Fibroblast of mammary gland (primary cell): ENCODE results near the gene PLVAP.

Source experiments
- DNase-seq: peaks from one replicate; pipeline ENCODE4 v3.0.0-alpha.2; 2010; ENCODE audit warnings: low read depth
- H3K4me3 ChIP-seq: 2 replicates; pipeline ENCODE4 v1.5.1; 2011; ENCODE audit warnings: low read depth, mild to moderate bottlenecking, low read length, moderate library complexity; ENCODE audit not compliant: control insufficient read depth
- CTCF ChIP-seq: conservative IDR thresholded peaks from 2 replicates; pipeline ENCODE4 v1.5.1; 2011; ENCODE audit warnings: low read depth, low read length, inconsistent platforms; ENCODE audit not compliant: control insufficient read depth, insufficient read depth

Gene PLVAP

GRCh38 chr19:17419154-17419620 is 42.0 kb upstream of the PLVAP start:
- peak overlapping the region; percentile 63 for H3K4me3 ChIP-seq
- TF ChIP-seq CTCF, result no peak
- DNase-seq, result no peak

- no peak for DNase-seq
- no peak for TF ChIP-seq CTCF
- H3K4me3 ChIP-seq, result no peak overlapping the region
These were observed 41.6 kb upstream of the PLVAP start for GRCh38 chr19:17418710-17419109.

- no peak for TF ChIP-seq CTCF
- no peak for DNase-seq
- H3K4me3 ChIP-seq, result no peak overlapping the region
These were observed 38.0 kb upstream of the PLVAP start for GRCh38 chr19:17415121-17415520.

- DNase-seq, result no peak
- no peak overlapping the region for H3K4me3 ChIP-seq
- TF ChIP-seq CTCF, result no peak
These were observed 37.0 kb upstream of the PLVAP start for GRCh38 chr19:17414097-17414496.

- TF ChIP-seq CTCF, result no peak
- no peak for DNase-seq
- no peak overlapping the region for H3K4me3 ChIP-seq
These were observed 34.7 kb upstream of the PLVAP start for GRCh38 chr19:17411801-17412200.

- DNase-seq, result no peak
- no peak for TF ChIP-seq CTCF
- H3K4me3 ChIP-seq, result no peak overlapping the region
These were observed 32.8 kb upstream of the PLVAP start for GRCh38 chr19:17409990-17410389.

GRCh38 chr19:17406887-17407196 is 29.7 kb upstream of the PLVAP start:
- TF ChIP-seq CTCF, result no peak

More at GRCh38 chr19:17406887-17407196, 29.7 kb upstream of the PLVAP start:
- no peak for DNase-seq
- H3K4me3 ChIP-seq, result no peak overlapping the region
